HEK293 (cell line): ENCODE measurements around the gene SMOC1.

Experiments
- CTCF ChIA-PET: fragments of 350-600 bp; formaldehyde crosslinking; extraction: SDS; loops from one replicate; lab custom pipeline; 2021; ENCODE audit warnings: antibody characterized with exemption; lab: Yijun Ruan, JAX
- POLR2A ChIA-PET: fragments of 300-600 bp; formaldehyde crosslinking; extraction: SDS; loops from one replicate; lab custom pipeline; 2020; ENCODE audit warnings: antibody characterized with exemption, inconsistent platforms; lab: Yijun Ruan, JAX
- H3K27ac ChIP-seq: fragments of 200-500 bp; sonication (Bioruptor generic); 2 replicates; pipeline ENCODE4 v1.5.1; 2014; ENCODE audit warnings: low read depth, low read length, control low read depth, inconsistent platforms; ENCODE audit errors: extremely low read depth
- H3K36me3 ChIP-seq, 2 experiments: fragments of 200-500 bp in 1 of 2; sonication (Bioruptor generic) in 1 of 2; 1 replicate in 1 of 2; 2 replicates in 1 of 2; pipeline ENCODE4 v1.5.1; 2014 to 2017; ENCODE audit warnings: inconsistent platforms in 2 of 2, low read length in 2 of 2; ENCODE audit not compliant: control insufficient read depth in 2 of 2, insufficient read depth in 1 of 2
- H3K4me1 ChIP-seq: fragments of 200-500 bp; sonication (Bioruptor generic); 2 replicates; pipeline ENCODE4 v1.5.1; 2014; ENCODE audit warnings: mild to moderate bottlenecking, low read length, inconsistent platforms; ENCODE audit not compliant: control insufficient read depth, insufficient read depth
- H3K4me3 ChIP-seq: 2 replicates; pipeline ENCODE4 v1.5.1; 2011; ENCODE audit warnings: low read depth, mild to moderate bottlenecking, control low read depth, low read length, moderate library complexity
- H3K9me3 ChIP-seq: fragments of 200-500 bp; sonication (Bioruptor generic); 2 replicates; pipeline ENCODE4 v1.5.1; 2014; ENCODE audit warnings: low read depth, low read length, inconsistent platforms; ENCODE audit not compliant: control insufficient read depth, insufficient read depth
- GLIS1 ChIP-seq: fragments of 450-650 bp; formaldehyde crosslinking; IDR thresholded peaks from 2 replicates; pipeline ENCODE4 v1.5.1; 2016; ENCODE audit warnings: missing biosample characterization, missing genetic modification characterization
- SALL2 ChIP-seq: fragments of 450-650 bp; formaldehyde crosslinking; IDR thresholded peaks from 2 replicates; pipeline ENCODE4 v1.5.0; 2017; ENCODE audit warnings: missing biosample characterization, mild to moderate bottlenecking, missing genetic modification characterization, borderline replicate concordance
- SCRT2 ChIP-seq: fragments of 450-650 bp; formaldehyde crosslinking; IDR thresholded peaks from 2 replicates; pipeline ENCODE4 v1.5.1; 2016; ENCODE audit warnings: missing biosample characterization, missing genetic modification characterization
- YY2 ChIP-seq: fragments of 450-650 bp; formaldehyde crosslinking; IDR thresholded peaks from 2 replicates; pipeline ENCODE4 v1.5.1; 2016; ENCODE audit warnings: missing biosample characterization, missing genetic modification characterization
- ZNF121 ChIP-seq: fragments of 450-650 bp; formaldehyde crosslinking; IDR thresholded peaks from 2 replicates; pipeline ENCODE4 v1.5.1; 2016; ENCODE audit warnings: missing biosample characterization, missing genetic modification characterization
- ZNF132 ChIP-seq: fragments of 450-650 bp; formaldehyde crosslinking; IDR thresholded peaks from 2 replicates; pipeline ENCODE4 v1.5.1; 2017; ENCODE audit warnings: missing biosample characterization, missing genetic modification characterization, borderline replicate concordance
- ZNF138 ChIP-seq: fragments of 450-650 bp; formaldehyde crosslinking; IDR thresholded peaks from 2 replicates; pipeline ENCODE4 v1.5.1; 2016; ENCODE audit warnings: missing biosample characterization, missing genetic modification characterization, borderline replicate concordance
- ZNF19 ChIP-seq: fragments of 450-650 bp; formaldehyde crosslinking; IDR thresholded peaks from 2 replicates; pipeline ENCODE4; 2016; ENCODE audit warnings: missing biosample characterization, missing genetic modification characterization, low read depth
- ZNF211 ChIP-seq: fragments of 450-650 bp; formaldehyde crosslinking; IDR thresholded peaks from 2 replicates; pipeline ENCODE4 v1.5.1; 2016; ENCODE audit warnings: low read depth, missing biosample characterization, missing genetic modification characterization
- ZNF324 ChIP-seq: fragments of 450-650 bp; formaldehyde crosslinking; IDR thresholded peaks from 2 replicates; pipeline ENCODE4 v1.5.1; 2016; ENCODE audit warnings: missing biosample characterization, missing genetic modification characterization
- ZNF423 ChIP-seq: fragments of 450-650 bp; formaldehyde crosslinking; IDR thresholded peaks from 2 replicates; pipeline ENCODE4 v1.5.1; 2016; ENCODE audit warnings: missing biosample characterization, missing genetic modification characterization
- ZNF555 ChIP-seq: fragments of 450-650 bp; formaldehyde crosslinking; conservative IDR thresholded peaks from 2 replicates; pipeline ENCODE4 v1.5.1; 2017; ENCODE audit warnings: missing biosample characterization, mild to moderate bottlenecking, missing genetic modification characterization, inconsistent platforms
- ZNF626 ChIP-seq: fragments of 450-650 bp; sonication (Bioruptor Pico); formaldehyde crosslinking; IDR thresholded peaks from 2 replicates; pipeline ENCODE4 v1.5.1; 2018; ENCODE audit warnings: missing biosample characterization, missing genetic modification characterization, inconsistent platforms
- ZSCAN23 ChIP-seq: fragments of 450-650 bp; formaldehyde crosslinking; IDR thresholded peaks from 2 replicates; pipeline ENCODE4 v1.5.1; 2016; ENCODE audit warnings: missing biosample characterization, missing genetic modification characterization
- TF ChIP-seq, protein P1 (sequence below): fragments of 450-650 bp; formaldehyde crosslinking; IDR thresholded peaks from 2 replicates; pipeline ENCODE4 v1.5.1; 2016; ENCODE audit warnings: missing biosample characterization, missing genetic modification characterization
- TF ChIP-seq, protein P2 (sequence below): fragments of 450-650 bp; formaldehyde crosslinking; conservative IDR thresholded peaks from 2 replicates; pipeline ENCODE4 v1.5.1; 2016; ENCODE audit warnings: low read depth, missing biosample characterization, missing genetic modification characterization
- TF ChIP-seq, protein P3 (sequence below): fragments of 450-650 bp; formaldehyde crosslinking; IDR thresholded peaks from 2 replicates; pipeline ENCODE4 v1.5.1; 2016; ENCODE audit warnings: missing biosample characterization, missing genetic modification characterization
- TF ChIP-seq, protein P4 (sequence below): fragments of 450-650 bp; formaldehyde crosslinking; IDR thresholded peaks from 2 replicates; pipeline ENCODE4; 2016; ENCODE audit warnings: missing biosample characterization, missing genetic modification characterization
- TF ChIP-seq, protein P5 (sequence below): fragments of 450-650 bp; formaldehyde crosslinking; IDR thresholded peaks from 2 replicates; pipeline ENCODE4 v1.5.1; 2016; ENCODE audit warnings: missing biosample characterization, missing genetic modification characterization
- TF ChIP-seq, protein P6 (sequence below): fragments of 450-650 bp; formaldehyde crosslinking; IDR thresholded peaks from 2 replicates; pipeline ENCODE4 v1.5.1; 2017; ENCODE audit warnings: missing biosample characterization, missing genetic modification characterization

SMOC1 gene

DNA sequence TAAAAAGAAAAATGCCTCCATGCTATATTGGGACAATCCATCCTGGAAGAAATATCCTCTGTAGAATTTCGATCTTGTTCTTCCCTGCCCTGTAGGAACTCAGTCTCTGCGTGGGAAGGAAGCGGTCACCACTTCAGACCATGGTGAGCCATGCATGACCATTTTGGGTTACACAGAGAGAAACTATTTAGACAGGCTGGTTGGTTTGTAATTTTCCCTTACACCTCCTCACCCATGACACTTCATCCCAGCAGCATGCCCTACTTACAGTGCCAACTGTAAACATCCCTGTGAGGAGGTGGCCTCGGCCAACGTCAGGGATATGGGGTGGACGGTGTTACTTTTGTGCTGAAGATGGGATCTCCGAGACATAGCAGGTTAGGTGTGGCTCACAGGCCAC, 121.4 kb downstream of the SMOC1 start (continued):
- TF ChIP-seq ZNF423 (tag by site-specific recombination) (no peak), ZNF19 (no peak), ZNF555 (tag by site-specific recombination) (no peak), ZSCAN23 (tag by site-specific recombination) (no peak)
- TF ChIP-seq, protein P1, sequence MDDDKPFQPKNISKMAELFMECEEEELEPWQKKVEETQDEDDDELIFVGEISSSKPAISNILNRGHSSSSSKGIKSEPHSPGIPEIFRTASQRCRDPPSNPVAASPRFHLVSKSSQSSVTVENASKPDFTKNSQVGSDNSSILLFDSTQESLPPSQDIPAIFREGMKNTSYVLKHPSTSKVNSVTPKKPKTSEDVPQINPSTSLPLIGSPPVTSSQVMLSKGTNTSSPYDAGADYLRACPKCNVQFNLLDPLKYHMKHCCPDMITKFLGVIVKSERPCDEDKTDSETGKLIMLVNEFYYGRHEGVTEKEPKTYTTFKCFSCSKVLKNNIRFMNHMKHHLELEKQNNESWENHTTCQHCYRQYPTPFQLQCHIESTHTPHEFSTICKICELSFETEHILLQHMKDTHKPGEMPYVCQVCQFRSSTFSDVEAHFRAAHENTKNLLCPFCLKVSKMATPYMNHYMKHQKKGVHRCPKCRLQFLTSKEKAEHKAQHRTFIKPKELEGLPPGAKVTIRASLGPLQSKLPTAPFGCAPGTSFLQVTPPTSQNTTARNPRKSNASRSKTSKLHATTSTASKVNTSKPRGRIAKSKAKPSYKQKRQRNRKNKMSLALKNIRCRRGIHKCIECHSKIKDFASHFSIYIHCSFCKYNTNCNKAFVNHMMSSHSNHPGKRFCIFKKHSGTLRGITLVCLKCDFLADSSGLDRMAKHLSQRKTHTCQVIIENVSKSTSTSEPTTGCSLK (tag by site-specific recombination), result no peak
- TF ChIP-seq, protein P2, sequence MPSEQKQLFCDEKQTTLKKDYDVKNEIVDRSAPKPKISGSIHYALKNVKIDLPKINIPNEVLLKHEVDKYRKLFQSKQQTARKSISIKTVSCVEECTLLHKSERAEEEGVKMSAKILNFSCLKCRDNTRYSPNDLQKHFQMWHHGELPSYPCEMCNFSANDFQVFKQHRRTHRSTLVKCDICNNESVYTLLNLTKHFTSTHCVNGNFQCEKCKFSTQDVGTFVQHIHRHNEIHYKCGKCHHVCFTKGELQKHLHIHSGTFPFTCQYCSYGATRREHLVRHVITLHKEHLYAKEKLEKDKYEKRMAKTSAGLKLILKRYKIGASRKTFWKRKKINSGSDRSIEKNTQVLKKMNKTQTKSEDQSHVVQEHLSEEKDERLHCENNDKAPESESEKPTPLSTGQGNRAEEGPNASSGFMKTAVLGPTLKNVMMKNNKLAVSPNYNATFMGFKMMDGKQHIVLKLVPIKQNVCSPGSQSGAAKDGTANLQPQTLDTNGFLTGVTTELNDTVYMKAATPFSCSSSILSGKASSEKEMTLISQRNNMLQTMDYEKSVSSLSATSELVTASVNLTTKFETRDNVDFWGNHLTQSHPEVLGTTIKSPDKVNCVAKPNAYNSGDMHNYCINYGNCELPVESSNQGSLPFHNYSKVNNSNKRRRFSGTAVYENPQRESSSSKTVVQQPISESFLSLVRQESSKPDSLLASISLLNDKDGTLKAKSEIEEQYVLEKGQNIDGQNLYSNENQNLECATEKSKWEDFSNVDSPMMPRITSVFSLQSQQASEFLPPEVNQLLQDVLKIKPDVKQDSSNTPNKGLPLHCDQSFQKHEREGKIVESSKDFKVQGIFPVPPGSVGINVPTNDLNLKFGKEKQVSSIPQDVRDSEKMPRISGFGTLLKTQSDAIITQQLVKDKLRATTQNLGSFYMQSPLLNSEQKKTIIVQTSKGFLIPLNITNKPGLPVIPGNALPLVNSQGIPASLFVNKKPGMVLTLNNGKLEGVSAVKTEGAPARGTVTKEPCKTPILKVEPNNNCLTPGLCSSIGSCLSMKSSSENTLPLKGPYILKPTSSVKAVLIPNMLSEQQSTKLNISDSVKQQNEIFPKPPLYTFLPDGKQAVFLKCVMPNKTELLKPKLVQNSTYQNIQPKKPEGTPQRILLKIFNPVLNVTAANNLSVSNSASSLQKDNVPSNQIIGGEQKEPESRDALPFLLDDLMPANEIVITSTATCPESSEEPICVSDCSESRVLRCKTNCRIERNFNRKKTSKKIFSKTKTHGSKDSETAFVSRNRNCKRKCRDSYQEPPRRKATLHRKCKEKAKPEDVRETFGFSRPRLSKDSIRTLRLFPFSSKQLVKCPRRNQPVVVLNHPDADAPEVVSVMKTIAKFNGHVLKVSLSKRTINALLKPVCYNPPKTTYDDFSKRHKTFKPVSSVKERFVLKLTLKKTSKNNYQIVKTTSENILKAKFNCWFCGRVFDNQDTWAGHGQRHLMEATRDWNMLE, result no peak
- TF ChIP-seq, protein P3, sequence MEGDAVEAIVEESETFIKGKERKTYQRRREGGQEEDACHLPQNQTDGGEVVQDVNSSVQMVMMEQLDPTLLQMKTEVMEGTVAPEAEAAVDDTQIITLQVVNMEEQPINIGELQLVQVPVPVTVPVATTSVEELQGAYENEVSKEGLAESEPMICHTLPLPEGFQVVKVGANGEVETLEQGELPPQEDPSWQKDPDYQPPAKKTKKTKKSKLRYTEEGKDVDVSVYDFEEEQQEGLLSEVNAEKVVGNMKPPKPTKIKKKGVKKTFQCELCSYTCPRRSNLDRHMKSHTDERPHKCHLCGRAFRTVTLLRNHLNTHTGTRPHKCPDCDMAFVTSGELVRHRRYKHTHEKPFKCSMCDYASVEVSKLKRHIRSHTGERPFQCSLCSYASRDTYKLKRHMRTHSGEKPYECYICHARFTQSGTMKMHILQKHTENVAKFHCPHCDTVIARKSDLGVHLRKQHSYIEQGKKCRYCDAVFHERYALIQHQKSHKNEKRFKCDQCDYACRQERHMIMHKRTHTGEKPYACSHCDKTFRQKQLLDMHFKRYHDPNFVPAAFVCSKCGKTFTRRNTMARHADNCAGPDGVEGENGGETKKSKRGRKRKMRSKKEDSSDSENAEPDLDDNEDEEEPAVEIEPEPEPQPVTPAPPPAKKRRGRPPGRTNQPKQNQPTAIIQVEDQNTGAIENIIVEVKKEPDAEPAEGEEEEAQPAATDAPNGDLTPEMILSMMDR, result no peak
- TF ChIP-seq, protein P4, sequence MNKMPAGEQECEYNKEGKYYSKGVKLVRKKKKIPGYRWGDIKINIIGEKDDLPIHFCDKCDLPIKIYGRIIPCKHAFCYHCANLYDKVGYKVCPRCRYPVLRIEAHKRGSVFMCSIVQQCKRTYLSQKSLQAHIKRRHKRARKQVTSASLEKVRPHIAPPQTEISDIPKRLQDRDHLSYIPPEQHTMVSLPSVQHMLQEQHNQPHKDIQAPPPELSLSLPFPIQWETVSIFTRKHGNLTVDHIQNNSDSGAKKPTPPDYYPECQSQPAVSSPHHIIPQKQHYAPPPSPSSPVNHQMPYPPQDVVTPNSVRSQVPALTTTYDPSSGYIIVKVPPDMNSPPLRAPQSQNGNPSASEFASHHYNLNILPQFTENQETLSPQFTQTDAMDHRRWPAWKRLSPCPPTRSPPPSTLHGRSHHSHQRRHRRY (tag by site-specific recombination), result no peak
- TF ChIP-seq, protein P5, sequence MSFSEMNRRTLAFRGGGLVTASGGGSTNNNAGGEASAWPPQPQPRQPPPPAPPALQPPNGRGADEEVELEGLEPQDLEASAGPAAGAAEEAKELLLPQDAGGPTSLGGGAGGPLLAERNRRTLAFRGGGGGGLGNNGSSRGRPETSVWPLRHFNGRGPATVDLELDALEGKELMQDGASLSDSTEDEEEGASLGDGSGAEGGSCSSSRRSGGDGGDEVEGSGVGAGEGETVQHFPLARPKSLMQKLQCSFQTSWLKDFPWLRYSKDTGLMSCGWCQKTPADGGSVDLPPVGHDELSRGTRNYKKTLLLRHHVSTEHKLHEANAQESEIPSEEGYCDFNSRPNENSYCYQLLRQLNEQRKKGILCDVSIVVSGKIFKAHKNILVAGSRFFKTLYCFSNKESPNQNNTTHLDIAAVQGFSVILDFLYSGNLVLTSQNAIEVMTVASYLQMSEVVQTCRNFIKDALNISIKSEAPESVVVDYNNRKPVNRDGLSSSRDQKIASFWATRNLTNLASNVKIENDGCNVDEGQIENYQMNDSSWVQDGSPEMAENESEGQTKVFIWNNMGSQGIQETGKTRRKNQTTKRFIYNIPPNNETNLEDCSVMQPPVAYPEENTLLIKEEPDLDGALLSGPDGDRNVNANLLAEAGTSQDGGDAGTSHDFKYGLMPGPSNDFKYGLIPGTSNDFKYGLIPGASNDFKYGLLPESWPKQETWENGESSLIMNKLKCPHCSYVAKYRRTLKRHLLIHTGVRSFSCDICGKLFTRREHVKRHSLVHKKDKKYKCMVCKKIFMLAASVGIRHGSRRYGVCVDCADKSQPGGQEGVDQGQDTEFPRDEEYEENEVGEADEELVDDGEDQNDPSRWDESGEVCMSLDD (tag by site-specific recombination), result no peak

DNA sequence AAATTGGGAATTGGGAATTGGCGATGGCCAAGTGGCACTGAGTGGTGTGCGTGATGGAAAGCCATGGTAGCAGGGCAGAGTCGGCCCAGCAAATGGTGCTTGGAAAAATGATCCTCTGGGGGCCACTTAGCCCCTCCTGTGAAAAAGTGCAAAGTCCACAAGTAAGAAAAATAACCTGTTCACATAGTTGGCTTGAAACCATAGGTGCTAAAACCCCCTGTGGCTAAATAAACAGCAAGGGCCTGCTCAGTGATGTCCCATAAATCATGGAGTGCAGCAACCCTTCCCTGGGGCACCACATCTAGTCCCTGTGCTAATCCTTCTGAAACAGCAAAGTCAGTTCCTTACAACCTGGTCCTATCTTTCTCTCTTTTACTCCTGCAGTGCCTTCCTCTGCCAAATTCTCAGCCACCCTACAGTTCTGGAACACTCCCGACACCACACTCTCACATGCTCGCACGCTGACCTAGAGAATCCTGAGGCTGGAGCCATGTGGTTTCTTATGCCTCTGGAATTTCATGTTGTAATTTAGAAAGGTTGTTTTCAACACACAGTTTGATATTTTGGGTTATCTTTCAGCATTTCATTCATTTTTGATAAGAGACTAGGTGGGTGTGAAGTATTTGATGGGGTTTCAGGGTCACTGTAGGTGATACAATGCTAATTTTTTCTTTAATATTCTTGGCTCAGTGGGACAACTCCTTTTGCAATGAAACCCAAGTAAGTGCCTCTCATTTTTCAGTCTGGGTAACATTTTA, 123.6 kb downstream of the SMOC1 start:
- Histone ChIP-seq H3K36me3 (no peaks in the 10 kb centered on the region), H3K9me3 (no peaks in the 10 kb centered on the region), H3K4me3 (no peak overlapping the region), H3K4me1 (peaks cover 43% of the 10 kb centered on the region), H3K27ac (peak overlapping the region; percentile 72)
- ChIA-PET CTCF (interaction anchor here (0.9 kb wide), 1 partner anchor 15 kb away, joined by 3 read pairs; no protein-coding TSS in a partner anchor), POLR2A (no interaction called here)
- TF ChIP-seq ZNF138 (tag by site-specific recombination) (no peak), SCRT2 (peak; percentile 91), GLIS1 (tag by site-specific recombination) (peak; percentile 97), YY2 (tag by site-specific recombination) (no peak), SALL2 (tag by site-specific recombination) (no peak), ZNF211 (tag by site-specific recombination) (no peak), ZNF132 (tag by site-specific recombination) (no peak), ZNF121 (0 out of 2 replicates have a peak, but pooled peaks have one; percentile 36), ZNF324 (tag by site-specific recombination) (peak; percentile 47; the same call in 1 of the 2 replicates), ZNF626 (tag by site-specific recombination) (no peak)
- TF ChIP-seq, protein P6, sequence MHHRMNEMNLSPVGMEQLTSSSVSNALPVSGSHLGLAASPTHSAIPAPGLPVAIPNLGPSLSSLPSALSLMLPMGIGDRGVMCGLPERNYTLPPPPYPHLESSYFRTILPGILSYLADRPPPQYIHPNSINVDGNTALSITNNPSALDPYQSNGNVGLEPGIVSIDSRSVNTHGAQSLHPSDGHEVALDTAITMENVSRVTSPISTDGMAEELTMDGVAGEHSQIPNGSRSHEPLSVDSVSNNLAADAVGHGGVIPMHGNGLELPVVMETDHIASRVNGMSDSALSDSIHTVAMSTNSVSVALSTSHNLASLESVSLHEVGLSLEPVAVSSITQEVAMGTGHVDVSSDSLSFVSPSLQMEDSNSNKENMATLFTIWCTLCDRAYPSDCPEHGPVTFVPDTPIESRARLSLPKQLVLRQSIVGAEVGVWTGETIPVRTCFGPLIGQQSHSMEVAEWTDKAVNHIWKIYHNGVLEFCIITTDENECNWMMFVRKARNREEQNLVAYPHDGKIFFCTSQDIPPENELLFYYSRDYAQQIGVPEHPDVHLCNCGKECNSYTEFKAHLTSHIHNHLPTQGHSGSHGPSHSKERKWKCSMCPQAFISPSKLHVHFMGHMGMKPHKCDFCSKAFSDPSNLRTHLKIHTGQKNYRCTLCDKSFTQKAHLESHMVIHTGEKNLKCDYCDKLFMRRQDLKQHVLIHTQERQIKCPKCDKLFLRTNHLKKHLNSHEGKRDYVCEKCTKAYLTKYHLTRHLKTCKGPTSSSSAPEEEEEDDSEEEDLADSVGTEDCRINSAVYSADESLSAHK (tag by site-specific recombination), result peak; percentile 78
